ENCODE data around the gene XYLT1.

The XYLT1 gene

GRCh38 chr16:17369421-17370222, 101.1 kb downstream of the XYLT1 start:
- TF ChIP-seq TAF1 (IDR thresholded peaks at IDR 0.05; ENCODE audit: low read depth) (no peak), MAX (IDR thresholded peaks at IDR 0.05) (no peak), TCF12 (IDR thresholded peaks at IDR 0.05; ENCODE audit: low read depth) (no peak), TEAD4 (IDR thresholded peaks at IDR 0.05) (no peak), RAD21 (IDR thresholded peaks at IDR 0.05; ENCODE audit: low read depth) (no peak), YY1 (IDR thresholded peaks at IDR 0.05; ENCODE audit: low read depth) (no peak), USF1 (IDR thresholded peaks at IDR 0.05) (no peak), NFIC (IDR thresholded peaks at IDR 0.05) (no peak), CREB1 (IDR thresholded peaks at IDR 0.05; ENCODE audit: low read depth) (no peak)

- TF ChIP-seq CEBPB (IDR thresholded peaks at IDR 0.05) (no peak), EGR1 (IDR thresholded peaks at IDR 0.05) (no peak), REST (IDR thresholded peaks at IDR 0.05; ENCODE audit: low read depth) (no peak), TEAD4 (IDR thresholded peaks at IDR 0.05) (no peak), MAX (IDR thresholded peaks at IDR 0.05) (no peak), NFIC (IDR thresholded peaks at IDR 0.05) (no peak), USF1 (IDR thresholded peaks at IDR 0.05) (no peak), RAD21 (IDR thresholded peaks at IDR 0.05; ENCODE audit: low read depth) (no peak), TCF12 (IDR thresholded peaks at IDR 0.05; ENCODE audit: low read depth) (no peak), ZBTB7A (IDR thresholded peaks at IDR 0.05; ENCODE audit: low read depth) (no peak), EP300 (IDR thresholded peaks at IDR 0.05; ENCODE audit: borderline replicate concordance) (no peak), FOXM1 (IDR thresholded peaks at IDR 0.05; ENCODE audit: borderline replicate concordance, low read depth) (no peak), YY1 (IDR thresholded peaks at IDR 0.05; ENCODE audit: low read depth) (no peak), CREB1 (IDR thresholded peaks at IDR 0.05; ENCODE audit: low read depth) (no peak), TAF1 (IDR thresholded peaks at IDR 0.05; ENCODE audit: low read depth) (no peak)
Measured at GRCh38 chr16:17368951-17369350, 101.8 kb downstream of the XYLT1 start.

- TF ChIP-seq EGR1 (IDR thresholded peaks at IDR 0.05): no peak
- no peak for TF ChIP-seq YY1 (IDR thresholded peaks at IDR 0.05; ENCODE audit: low read depth)
- TF ChIP-seq ZBTB7A (IDR thresholded peaks at IDR 0.05; ENCODE audit: low read depth): no peak
Measured at GRCh38 chr16:17368446-17368845, 102.3 kb downstream of the XYLT1 start.

GRCh38 chr16:17367923-17368322, 102.8 kb downstream of the XYLT1 start:
- TF ChIP-seq NFIC (IDR thresholded peaks at IDR 0.05): no peak
- TF ChIP-seq TAF1 (IDR thresholded peaks at IDR 0.05; ENCODE audit: low read depth): no peak
- TF ChIP-seq USF1 (IDR thresholded peaks at IDR 0.05): no peak
- TF ChIP-seq MAX (IDR thresholded peaks at IDR 0.05): no peak
- TF ChIP-seq YY1 (IDR thresholded peaks at IDR 0.05; ENCODE audit: low read depth): no peak
- TF ChIP-seq FOXM1 (IDR thresholded peaks at IDR 0.05; ENCODE audit: borderline replicate concordance, low read depth): no peak
- TF ChIP-seq REST (IDR thresholded peaks at IDR 0.05; ENCODE audit: low read depth): no peak
- TF ChIP-seq EGR1 (IDR thresholded peaks at IDR 0.05): no peak
- TF ChIP-seq RAD21 (IDR thresholded peaks at IDR 0.05; ENCODE audit: low read depth): no peak
- no peak for TF ChIP-seq ZBTB7A (IDR thresholded peaks at IDR 0.05; ENCODE audit: low read depth)
- TF ChIP-seq TEAD4 (IDR thresholded peaks at IDR 0.05): no peak
- TF ChIP-seq CREB1 (IDR thresholded peaks at IDR 0.05; ENCODE audit: low read depth): no peak
- no peak for TF ChIP-seq CEBPB (IDR thresholded peaks at IDR 0.05)
- no peak for TF ChIP-seq TCF12 (IDR thresholded peaks at IDR 0.05; ENCODE audit: low read depth)
- TF ChIP-seq EP300 (IDR thresholded peaks at IDR 0.05; ENCODE audit: borderline replicate concordance): no peak

GRCh38 chr16:17367036-17367435, 103.7 kb downstream of the XYLT1 start:
- no peak for TF ChIP-seq YY1 (IDR thresholded peaks at IDR 0.05; ENCODE audit: low read depth)
- no peak for TF ChIP-seq CREB1 (IDR thresholded peaks at IDR 0.05; ENCODE audit: low read depth)
- no peak for TF ChIP-seq USF1 (IDR thresholded peaks at IDR 0.05)
- no peak for TF ChIP-seq FOXM1 (IDR thresholded peaks at IDR 0.05; ENCODE audit: borderline replicate concordance, low read depth)
- TF ChIP-seq REST (IDR thresholded peaks at IDR 0.05; ENCODE audit: low read depth): no peak
- no peak for TF ChIP-seq NFIC (IDR thresholded peaks at IDR 0.05)
- TF ChIP-seq EGR1 (IDR thresholded peaks at IDR 0.05): no peak
- TF ChIP-seq TEAD4 (IDR thresholded peaks at IDR 0.05): no peak
- TF ChIP-seq MAX (IDR thresholded peaks at IDR 0.05): no peak

Measured in Ishikawa (cell line).